Effector memory CD4-positive, alpha-beta T cell (primary cell): ENCODE data around the gene KLHL22.
"Not testable (repeated sequence)": the region's sequence is repeated elsewhere in the genome, so short reads cannot be mapped to it uniquely, and the experiment has no call there.

Experiments
- DNase-seq, 3 donors: peaks; one replicate each; pipeline ENCODE4 v3.0.0-alpha.2; 2020
- H3K27ac ChIP-seq: 2 replicates; pipeline ENCODE4 v1.7.0; 2013; ENCODE audit warnings: mild to moderate bottlenecking, low read length, moderate library complexity; ENCODE audit not compliant: insufficient read depth, poor library complexity, severe bottlenecking
- H3K27me3 ChIP-seq: replicated peaks from 2 replicates; pipeline ENCODE4 v1.7.0; 2013; ENCODE audit warnings: mild to moderate bottlenecking, low read length; ENCODE audit not compliant: insufficient read depth, control insufficient read depth, poor library complexity, severe bottlenecking
- H3K36me3 ChIP-seq: 2 replicates; pipeline ENCODE4 v1.7.0; 2013; ENCODE audit warnings: mild to moderate bottlenecking, low read length, moderate library complexity; ENCODE audit not compliant: control insufficient read depth, insufficient read depth
- H3K4me1 ChIP-seq: 2 replicates; pipeline ENCODE4 v1.7.0; 2013; ENCODE audit warnings: low read length, mild to moderate bottlenecking; ENCODE audit not compliant: control insufficient read depth, insufficient read depth, poor library complexity, severe bottlenecking
- H3K4me3 ChIP-seq: 2 replicates; pipeline ENCODE4 v1.7.0; 2013; ENCODE audit warnings: low read length, low read depth, mild to moderate bottlenecking; ENCODE audit not compliant: insufficient read depth, poor library complexity, severe bottlenecking
- H3K9me3 ChIP-seq: 2 replicates; pipeline ENCODE4 v1.7.0; 2013; ENCODE audit warnings: mild to moderate bottlenecking, low read length, moderate library complexity; ENCODE audit not compliant: control insufficient read depth

The KLHL22 gene

GRCh38 chr22:20511578-20512229 lies 16.1 kb upstream of the KLHL22 start:
- Histone ChIP-seq H3K27ac (no peak overlapping the region), H3K4me1 (peaks cover 30% of the 10 kb centered on the region), H3K27me3 (no peaks in the 10 kb centered on the region), H3K9me3 (no peaks in the 10 kb centered on the region), H3K4me3 (no peak overlapping the region), H3K36me3 (peaks cover 15% of the 10 kb centered on the region)
- DNase-seq = no peak

DNA sequence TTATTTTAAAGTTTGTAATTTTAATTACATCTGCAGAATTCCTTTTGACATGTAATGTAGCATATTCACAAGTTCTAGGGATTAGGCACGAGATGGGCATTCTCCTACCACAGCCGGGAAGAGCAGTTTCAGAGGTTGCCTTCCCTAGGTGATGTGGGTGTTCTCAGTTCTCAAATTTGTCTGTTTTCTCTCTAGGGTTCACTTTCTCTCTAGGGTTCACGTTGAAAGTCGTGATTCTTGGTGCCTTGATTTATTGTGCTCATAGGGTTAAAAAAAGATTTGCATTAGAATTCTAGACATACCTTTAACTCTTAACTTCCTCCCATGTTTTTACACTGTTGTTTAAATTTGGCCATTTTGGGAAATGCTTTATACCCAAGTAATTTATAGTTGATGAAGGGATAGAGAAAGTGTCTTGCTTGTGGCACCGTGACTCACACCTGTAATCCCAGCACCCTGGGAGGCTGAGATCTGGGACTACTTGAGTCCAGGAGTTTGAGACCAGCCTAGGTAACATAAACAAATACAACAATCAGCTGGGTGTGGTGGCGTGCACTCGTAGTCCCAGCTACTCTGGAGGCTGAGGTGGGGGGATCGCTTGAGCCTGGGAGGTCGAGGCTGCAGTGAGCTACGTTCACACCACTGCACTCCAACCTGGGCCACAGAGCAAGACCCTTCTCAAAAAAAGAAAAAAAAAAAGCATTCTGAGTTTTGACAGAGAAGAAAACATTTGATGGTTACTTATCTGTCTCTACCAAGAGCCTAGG lies 15.4 kb upstream of the KLHL22 start:
- no peak for DNase-seq
- Histone ChIP-seq H3K4me1 (peaks cover 30% of the 10 kb centered on the region), H3K27ac (no peak overlapping the region), H3K36me3 (peaks cover 15% of the 10 kb centered on the region), H3K9me3 (no peaks in the 10 kb centered on the region), H3K4me3 (no peak overlapping the region), H3K27me3 (no peaks in the 10 kb centered on the region)

- Histone ChIP-seq H3K27ac (peak overlapping the region; percentile 36), H3K27me3 (no peaks in the 10 kb centered on the region), H3K4me3 (peak overlapping the region; percentile 30), H3K9me3 (no peaks in the 10 kb centered on the region), H3K4me1 (peaks cover 30% of the 10 kb centered on the region), H3K36me3 (peaks cover 12% of the 10 kb centered on the region)
- DNase-seq = peak; percentile 34 to 47 (median 38)
Observed at GRCh38 chr22:20509344-20510047, 13.9 kb upstream of the KLHL22 start.

- peaks cover 30% of the 10 kb centered on the region for H3K4me1 ChIP-seq
- no peaks in the 10 kb centered on the region for H3K27me3 ChIP-seq
- peak overlapping the region; percentile 36 for H3K27ac ChIP-seq
- H3K4me3 ChIP-seq = peak overlapping the region; percentile 30
- H3K36me3 ChIP-seq = peaks cover 9% of the 10 kb centered on the region
- DNase-seq = no peak
- no peaks in the 10 kb centered on the region for H3K9me3 ChIP-seq
Observed at GRCh38 chr22:20508815-20509271, 13.2 kb upstream of the KLHL22 start.

- DNase-seq, H3K36me3 ChIP-seq, H3K9me3 ChIP-seq, H3K27me3 ChIP-seq: not testable (repeated sequence)
- Histone ChIP-seq H3K27ac (peak overlapping the region; percentile 95), H3K4me1 (peaks cover 30% of the 10 kb centered on the region), H3K4me3 (peak overlapping the region; percentile 86)
Observed at GRCh38 chr22:20508067-20508755, 12.6 kb upstream of the KLHL22 start.

DNA sequence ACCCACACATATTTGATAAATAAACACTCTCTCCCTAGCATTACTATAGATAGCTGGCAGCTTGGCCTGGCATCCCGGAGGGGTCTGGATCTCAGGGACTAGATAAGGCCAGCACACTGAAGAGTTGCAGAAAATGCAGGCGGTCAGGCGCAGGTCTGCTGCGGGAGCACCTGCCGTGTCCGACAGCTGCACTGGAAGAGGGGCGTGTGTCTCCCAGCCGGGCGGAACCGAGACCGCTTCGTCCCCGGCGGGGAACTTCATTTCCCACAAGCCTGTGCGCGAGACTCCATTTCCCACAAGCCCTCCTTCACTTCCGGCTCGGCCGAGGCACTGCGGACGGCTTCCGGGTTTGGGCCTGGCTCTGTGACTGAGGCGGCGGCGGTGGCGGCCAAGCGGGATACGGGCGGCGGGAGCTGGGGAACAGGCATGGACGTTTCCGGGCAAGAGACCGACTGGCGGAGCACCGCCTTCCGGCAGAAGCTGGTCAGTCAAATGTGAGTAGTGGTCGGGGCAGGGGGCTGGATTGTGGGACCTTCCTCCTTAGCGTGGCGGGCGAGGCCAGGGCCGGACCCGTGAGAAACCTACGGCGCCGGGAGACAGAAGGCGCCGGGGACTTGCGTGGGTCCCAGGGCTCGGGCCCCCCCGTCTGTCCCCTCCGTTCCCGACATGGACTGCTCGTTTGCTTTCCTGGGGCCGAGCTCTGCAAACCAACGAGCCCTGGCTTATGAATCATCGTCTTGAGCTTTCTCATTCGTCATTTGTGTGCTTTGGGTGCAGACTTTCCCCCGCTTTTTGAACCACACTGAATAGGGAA lies 11.9 kb upstream of the KLHL22 start, which contains the start of gene MED15:
MED15 (plus strand) TSS at position 358 of the 814 bp plus-strand sequence; CDS start at position 427, 69 bp downstream.
- peak within 1 kb of the TSS; percentile 95 for H3K27ac ChIP-seq
- H3K9me3 ChIP-seq = no peaks in the 10 kb centered on the region
- peak; percentile 74 to 85 (median 76) for DNase-seq
- H3K4me3 ChIP-seq = peak within 1 kb of the TSS; percentile 86
- H3K36me3 ChIP-seq = peaks cover 6% of the 10 kb centered on the region
- H3K27me3 ChIP-seq = no peaks in the 10 kb centered on the region
- peaks cover 30% of the 10 kb centered on the region for H3K4me1 ChIP-seq

- Histone ChIP-seq H3K27me3 (no peaks in the 10 kb centered on the region), H3K4me3 (peak overlapping the region; percentile 86), H3K4me1 (peaks cover 26% of the 10 kb centered on the region), H3K36me3 (peaks cover 6% of the 10 kb centered on the region), H3K9me3 (no peaks in the 10 kb centered on the region), H3K27ac (peak overlapping the region; percentile 95)
- DNase-seq = no peak
Observed at GRCh38 chr22:20506543-20507252, 11.1 kb upstream of the KLHL22 start.

DNA sequence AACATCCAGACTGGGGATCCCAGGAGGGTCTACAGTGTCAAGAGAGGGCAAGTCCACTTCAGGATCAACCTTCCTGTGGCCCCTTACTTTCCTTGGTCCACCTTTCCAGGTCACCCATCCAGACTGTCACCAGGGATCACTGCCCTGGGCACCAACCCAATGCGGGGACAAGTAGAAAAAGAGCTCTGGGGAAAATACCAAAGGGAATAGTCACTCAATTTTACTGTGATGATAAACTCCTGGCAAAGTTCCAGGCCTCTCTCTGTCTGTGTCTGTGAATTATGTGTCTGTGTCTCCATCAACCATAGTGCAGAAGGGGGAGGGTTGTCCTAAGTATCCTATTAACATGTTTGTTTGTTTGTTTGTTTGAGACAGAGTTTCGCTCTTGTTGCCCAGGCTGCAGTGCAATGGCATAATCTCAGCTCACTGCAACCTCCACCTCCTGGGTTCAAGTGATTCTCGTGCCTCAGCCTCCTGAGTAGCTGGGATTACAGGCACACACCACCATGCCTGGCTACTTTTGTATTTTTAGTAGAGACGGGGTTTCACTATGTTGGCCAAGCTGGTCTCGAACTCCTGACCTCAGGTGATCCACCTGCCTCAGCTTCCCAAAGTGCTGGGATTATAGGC lies 8.8 kb upstream of the KLHL22 start:
- not testable (repeated sequence) for H3K27me3 ChIP-seq, H3K9me3 ChIP-seq, DNase-seq, H3K36me3 ChIP-seq, H3K4me1 ChIP-seq, H3K27ac ChIP-seq, H3K4me3 ChIP-seq
